K562 (cell line): ENCODE measurements around the gene NOM1.

Experiments used
- ARHGAP35 ChIP-seq: fragments of 450-650 bp; IDR thresholded peaks from 2 replicates; pipeline ENCODE4 v1.6.1; 2018; ENCODE audit not compliant: partially characterized antibody
- BRF2 ChIP-seq: IDR thresholded peaks from 3 replicates; pipeline ENCODE4 v1.6.1; 2011; ENCODE audit warnings: borderline replicate concordance, mild to moderate bottlenecking; ENCODE audit not compliant: insufficient read length, insufficient read depth
- CTCF ChIP-seq, 3 experiments: IDR thresholded peaks in 2 of 3; conservative IDR thresholded peaks in 1 of 3; 2 replicates each; pipeline ENCODE4 v1.5.1; 2011 to 2012; ENCODE audit warnings: low read length in 3 of 3, mild to moderate bottlenecking in 3 of 3, control low read depth in 2 of 3, improper control_type of control experiment in 1 of 3, inconsistent platforms in 1 of 3, low read depth in 1 of 3, mixed read lengths in 1 of 3, moderate library complexity in 1 of 3; ENCODE audit not compliant: insufficient read depth in 2 of 3
- HIVEP1 ChIP-seq: fragments of 250-450 bp; sonication (Bioruptor Pico); IDR thresholded peaks from 2 replicates; pipeline ENCODE4 v1.4.0; 2020; ENCODE audit warnings: mild to moderate bottlenecking
- KDM5B ChIP-seq: fragments of 200-600 bp; sonication (generic); IDR thresholded peaks from 2 replicates; pipeline ENCODE4 v1.6.1; 2012; ENCODE audit warnings: low read depth, mild to moderate bottlenecking, moderate library complexity, low read length, control low read depth, inconsistent platforms; ENCODE audit not compliant: insufficient replicate concordance
- POLR2A ChIP-seq: fragments of 450-650 bp; conservative IDR thresholded peaks from 2 replicates; pipeline ENCODE4 v1.6.1; 2016
- POLR2AphosphoS2 ChIP-seq: IDR thresholded peaks from 2 replicates; pipeline ENCODE4 v1.6.1; 2012; ENCODE audit warnings: low read length, improper control_type of control experiment
- TCF7L2 ChIP-seq: fragments of 150-350 bp; IDR thresholded peaks from 2 replicates; pipeline ENCODE4 v1.6.1; 2016; ENCODE audit warnings: low read depth, mild to moderate bottlenecking, low read length, moderate library complexity
- TEAD4 ChIP-seq, 2 experiments: sonication (generic) in 1 of 2; formaldehyde crosslinking in 1 of 2; IDR thresholded peaks; 2 replicates each; pipeline versions ENCODE4 v1.6.1 to v1.8.0; 2012 to 2022; ENCODE audit warnings: borderline replicate concordance in 1 of 2, inconsistent platforms in 1 of 2, low read length in 1 of 2, mild to moderate bottlenecking in 1 of 2, missing genetic modification reagents in 1 of 2
- ZBTB9 ChIP-seq: fragments of 450-650 bp; formaldehyde crosslinking; IDR thresholded peaks from 2 replicates; pipeline ENCODE4 v1.4.0; 2020; ENCODE audit warnings: mild to moderate bottlenecking, moderate library complexity
- ZNF699 ChIP-seq: fragments of 250-450 bp; sonication (Bioruptor Pico); IDR thresholded peaks from 2 replicates; pipeline ENCODE4 v1.8.0; 2021; ENCODE audit warnings: mild to moderate bottlenecking, moderate library complexity; ENCODE audit not compliant: insufficient replicate concordance

- no peak for TF ChIP-seq TCF7L2
- TF ChIP-seq POLR2A = no peak
- TF ChIP-seq ARHGAP35 = no peak
- TF ChIP-seq CTCF (IDR thresholded peaks at IDR 0.05 in 2 of 3, conservative IDR thresholded peaks at IDR 0.05 in 1 of 3; ENCODE audit: insufficient read depth in 2 of 3, low read depth in 1 of 3, low read length in 3 of 3) = no peak
- TF ChIP-seq ZBTB9 = no peak
- TF ChIP-seq HIVEP1 (CRISPR knock-in tag) = no peak
- TF ChIP-seq TEAD4 (IDR thresholded peaks at IDR 0.05; ENCODE audit: low read length) = no peak
- TF ChIP-seq TEAD4 (CRISPR knock-in tag; IDR thresholded peaks at IDR 0.05; ENCODE audit: borderline replicate concordance) = no peak
- no peak for TF ChIP-seq ZNF699 (CRISPR knock-in tag)
- TF ChIP-seq POLR2AphosphoS2 = no peak
- no peak for TF ChIP-seq KDM5B
- TF ChIP-seq BRF2 = no peak
Measured at GRCh38 chr7:157021871-157022680, 72.6 kb downstream of the NOM1 start.
